HG03095 (cell line): ENCODE data around the gene APC.
A peak's percentile ranks its signal among the peaks of the same experiment; 100 is the strongest.

Experiments used
- ATAC-seq: cut with Tn5 transposase; IDR thresholded peaks from one replicate; pipeline ENCODE4 v1.9.1; 2021; ENCODE audit warnings: moderate library complexity; ENCODE audit not compliant: unreplicated experiment

The APC gene

GRCh38 chr5:112737463-112738190, at the start of gene APC:
Gene APC (plus strand): TSS chr5:112737885. CDS start chr5:112754891, 17,006 bp downstream.
- ATAC-seq, result peak; percentile 99

- no peak for ATAC-seq
Observed at GRCh38 chr5:112689155-112689909, 48.4 kb upstream of the APC start.

- no peak for ATAC-seq
Observed at GRCh38 chr5:112690605-112691338, 46.9 kb upstream of the APC start.

GRCh38 chr5:112691339-112691680, 46.4 kb upstream of the APC start:
- ATAC-seq, result no peak

GRCh38 chr5:112691758-112692157, 45.9 kb upstream of the APC start:
- ATAC-seq, result peak; percentile 48

- no peak for ATAC-seq
Observed at GRCh38 chr5:112692472-112692871, 45.2 kb upstream of the APC start.

- no peak for ATAC-seq
Observed at GRCh38 chr5:112693301-112693700, 44.4 kb upstream of the APC start.

- ATAC-seq, result no peak
Observed at GRCh38 chr5:112694853-112695709, 42.6 kb upstream of the APC start.

- no peak for ATAC-seq
Observed at GRCh38 chr5:112696786-112697185, 40.9 kb upstream of the APC start.

GRCh38 chr5:112697322-112697721, 40.4 kb upstream of the APC start:
- no peak for ATAC-seq

GRCh38 chr5:112697833-112698232, 39.9 kb upstream of the APC start:
- ATAC-seq, result no peak

- ATAC-seq, result no peak
Observed at GRCh38 chr5:112703866-112704820, 33.5 kb upstream of the APC start.

GRCh38 chr5:112706446-112707016, 31.2 kb upstream of the APC start:
- ATAC-seq, result no peak

- ATAC-seq, result peak; percentile 95
Observed at GRCh38 chr5:112707187-112708102, 30.2 kb upstream of the APC start.

- no peak for ATAC-seq
Observed at GRCh38 chr5:112708103-112708622, 29.5 kb upstream of the APC start.

GRCh38 chr5:112709416-112709815, 28.3 kb upstream of the APC start:
- no peak for ATAC-seq

GRCh38 chr5:112710896-112711295, 26.8 kb upstream of the APC start:
- ATAC-seq, result no peak

- ATAC-seq, result no peak
Observed at GRCh38 chr5:112711436-112711835, 26.2 kb upstream of the APC start.
